Stimulated activated naive CD8-positive, alpha-beta T cell treated with anti-CD3 and anti-CD28 coated beads, Interleukin-15, Interleukin-2, amounts not matched to agents 100 U/mL and 50 U/mL, for 24 hours (primary cell): ENCODE measurements around the gene GLUL.
"Not testable (repeated sequence)": the region's sequence is repeated elsewhere in the genome, so short reads cannot be mapped to it uniquely, and the experiment has no call there.

Source experiments
- ATAC-seq: fragments of 150-1000 bp; cut with Tn5 transposase; one replicate; pipeline ENCODE4 v1.10.0; 2021
- DNase-seq: peaks from one replicate; pipeline ENCODE4 v3.0.0; 2021

Gene GLUL

GRCh38 chr1:182394055-182394775 is 2.6 kb upstream of the GLUL start:
- no peak for DNase-seq
- no peak for ATAC-seq

- ATAC-seq (peak; percentile 5), DNase-seq (peak; percentile 21)
Observed at GRCh38 chr1:182392050-182393028, 749 bp upstream of the GLUL start.

GRCh38 chr1:182391028-182391361 is 595 bp downstream of the GLUL start:
- DNase-seq (no peak), ATAC-seq (peak; percentile 4)

- no peak for ATAC-seq
- no peak for DNase-seq
Observed at GRCh38 chr1:182389619-182390047, 2.0 kb downstream of the GLUL start.

GRCh38 chr1:182388392-182389134 is 3.0 kb downstream of the GLUL start:
- DNase-seq (no peak), ATAC-seq (no peak)

DNA sequence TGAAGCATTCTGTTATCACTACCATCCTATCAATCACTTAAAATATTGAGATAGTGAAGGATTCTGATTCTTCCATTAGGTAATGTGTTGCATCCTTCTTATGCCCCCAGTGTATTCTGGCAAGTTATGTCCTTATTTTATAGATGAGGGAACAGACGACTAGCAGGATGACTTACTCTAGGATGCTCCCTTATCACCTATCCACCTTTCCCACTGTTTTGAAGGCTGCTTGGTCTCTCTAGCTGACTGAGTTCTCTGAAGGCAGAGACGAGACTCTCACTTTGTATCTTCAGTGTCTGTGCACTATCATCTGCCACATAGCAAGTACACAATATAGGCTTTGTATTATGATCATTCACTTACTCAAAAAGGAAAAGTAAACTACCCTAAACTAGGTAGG is 4.0 kb downstream of the GLUL start:
- ATAC-seq (no peak), DNase-seq (no peak)

DNA sequence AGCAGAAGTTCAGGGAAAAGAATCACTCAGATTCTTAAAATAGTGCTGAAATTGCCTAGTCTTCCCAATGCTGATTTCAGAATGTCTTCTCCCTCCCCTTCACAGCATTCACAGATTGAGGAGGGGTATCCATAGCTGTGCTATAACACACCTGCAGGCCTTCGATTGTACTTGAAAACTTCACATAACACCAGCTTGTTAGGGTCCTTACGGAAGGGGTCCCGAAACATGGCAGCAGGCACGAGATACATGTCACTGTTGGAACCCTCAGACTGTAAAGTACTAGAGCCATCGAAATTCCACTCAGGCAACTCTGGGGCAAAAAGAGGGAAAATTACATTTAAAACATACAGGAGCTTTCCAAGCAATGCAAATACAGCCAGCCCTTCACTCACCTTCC is 4.6 kb downstream of the GLUL start:
- DNase-seq (no peak), ATAC-seq (no peak)

GRCh38 chr1:182385885-182386853 is 5.4 kb downstream of the GLUL start:
- ATAC-seq (no peak), DNase-seq (no peak)

- ATAC-seq, result no peak
Observed at GRCh38 chr1:182384387-182384960, 7.1 kb downstream of the GLUL start.

DNA sequence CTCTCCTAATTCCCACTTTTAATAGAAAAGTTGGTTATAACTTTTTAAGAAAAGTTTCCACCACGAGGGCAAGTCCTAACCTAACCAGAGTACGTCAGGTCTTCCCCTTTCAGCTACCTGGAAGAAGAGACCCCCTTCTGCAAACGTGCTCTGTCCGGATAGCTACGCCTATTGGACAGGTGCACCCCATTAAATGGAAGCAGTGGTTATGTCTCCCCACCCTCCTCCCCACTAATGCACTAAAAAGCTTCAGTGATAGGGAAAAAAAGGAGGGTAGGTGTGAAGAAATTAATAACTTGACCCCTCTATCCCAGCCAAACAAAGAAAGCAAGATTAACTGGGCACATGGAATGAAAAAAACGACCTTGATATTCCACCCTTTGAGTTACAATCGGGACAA is 7.7 kb downstream of the GLUL start:
- DNase-seq (no peak), ATAC-seq (no peak)

More at GRCh38 chr1:182384387-182384960, 7.1 kb downstream of the GLUL start:
- DNase-seq, result no peak

- ATAC-seq, result no peak
Observed at GRCh38 chr1:182383037-182383661, 8.4 kb downstream of the GLUL start.

DNA sequence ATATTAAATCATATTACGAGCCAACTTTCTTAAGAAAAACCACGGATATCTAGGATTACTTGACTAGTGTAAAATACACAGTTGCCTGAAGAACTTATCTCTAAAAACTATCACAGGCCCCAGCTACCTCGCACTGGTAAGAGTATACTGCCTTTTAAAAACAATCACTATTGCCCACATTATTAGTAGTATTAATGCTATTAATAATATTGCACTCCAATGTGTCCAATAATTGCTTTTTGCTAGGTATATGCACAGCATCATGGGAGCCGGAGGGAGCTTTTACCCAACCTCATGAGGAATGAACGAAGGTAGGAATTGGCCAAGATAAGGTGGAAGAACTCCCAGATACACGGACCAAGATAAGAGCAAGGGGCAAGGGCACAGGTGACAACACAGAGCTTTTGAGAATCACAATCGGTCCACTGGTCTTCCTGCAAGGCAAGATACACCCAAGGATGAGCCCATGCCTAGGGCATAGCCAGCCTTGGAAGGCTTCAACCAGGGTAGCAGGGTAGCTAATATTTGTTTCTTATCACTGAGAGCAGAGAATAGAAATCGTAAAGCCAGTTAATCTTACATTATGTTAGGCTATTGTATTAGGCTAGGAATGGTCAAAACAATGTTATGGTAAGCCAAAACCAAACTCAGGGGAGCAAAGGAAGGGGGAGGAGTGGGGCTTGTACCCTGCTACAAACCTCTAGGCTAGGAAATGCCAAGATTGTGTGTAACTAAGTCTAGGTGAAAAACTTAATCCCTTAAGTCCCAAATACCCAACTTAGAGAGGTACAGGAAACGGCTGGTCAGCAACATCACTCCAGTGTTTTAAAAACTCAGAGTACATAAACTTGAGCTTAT is 9.4 kb downstream of the GLUL start:
- DNase-seq (no peak), ATAC-seq (no peak)

More at GRCh38 chr1:182383037-182383661, 8.4 kb downstream of the GLUL start:
- DNase-seq, result no peak

DNA sequence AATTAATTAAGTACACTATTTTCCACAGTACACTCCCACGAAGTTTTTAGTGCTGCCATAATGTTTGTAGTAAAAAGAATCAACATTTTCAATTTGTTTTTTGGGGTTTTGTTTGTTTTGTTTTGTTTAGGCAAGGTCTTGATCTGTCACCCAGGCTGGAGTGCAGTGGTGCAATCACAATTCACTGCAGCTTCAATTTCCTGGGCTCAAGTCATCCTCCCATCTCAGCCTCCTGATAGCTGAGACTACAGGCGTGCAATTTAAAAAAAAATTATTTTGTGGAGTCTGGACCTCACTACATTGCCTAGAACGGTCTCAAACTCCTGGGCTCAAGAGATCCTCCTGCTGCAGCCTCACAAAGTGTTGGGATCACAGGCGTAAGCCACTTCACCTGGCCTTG is 11.4 kb downstream of the GLUL start:
- ATAC-seq, result no peak
- no peak for DNase-seq

GRCh38 chr1:182379781-182380180 is 11.8 kb downstream of the GLUL start:
- ATAC-seq, result not testable (repeated sequence)

GRCh38 chr1:182376936-182377574 is 14.5 kb downstream of the GLUL start:
- DNase-seq (no peak), ATAC-seq (no peak)

More at GRCh38 chr1:182379781-182380180, 11.8 kb downstream of the GLUL start:
- DNase-seq, result not testable (repeated sequence)

DNA sequence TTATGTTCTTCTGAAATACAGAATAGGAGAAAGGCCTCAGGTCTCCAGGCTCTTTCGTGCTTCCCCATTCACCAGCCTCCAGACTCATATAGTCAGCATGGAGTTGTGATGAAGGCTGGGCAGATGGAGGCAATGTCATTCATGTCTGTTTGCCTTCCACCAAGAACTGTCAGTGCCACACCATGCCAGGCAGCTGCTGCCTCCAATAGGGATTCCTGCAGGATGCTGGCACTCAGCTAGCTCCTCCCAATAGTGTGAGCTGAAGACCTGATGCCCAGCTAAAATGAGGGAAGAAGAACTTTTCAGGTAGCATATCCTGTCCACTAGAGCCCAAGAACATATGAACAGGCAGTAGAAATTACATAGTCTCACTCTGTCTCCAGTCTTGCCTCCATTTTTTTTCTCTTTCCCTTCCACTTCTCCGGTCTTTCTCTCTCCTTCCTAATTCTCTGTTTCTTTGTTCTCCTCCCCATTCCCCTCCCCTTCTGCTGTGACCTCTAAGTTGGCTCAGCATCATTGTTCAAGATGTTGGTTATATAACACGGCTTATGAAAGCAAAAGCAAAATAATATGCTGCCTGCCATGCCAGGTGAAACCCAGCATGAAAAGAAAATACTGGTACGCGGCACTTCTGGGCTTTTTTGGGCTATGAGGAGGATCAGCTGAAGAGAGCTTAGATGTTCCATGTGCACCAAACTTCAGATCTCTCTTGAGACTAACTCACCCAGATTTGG is 17.3 kb downstream of the GLUL start:
- DNase-seq (no peak), ATAC-seq (no peak)

DNA sequence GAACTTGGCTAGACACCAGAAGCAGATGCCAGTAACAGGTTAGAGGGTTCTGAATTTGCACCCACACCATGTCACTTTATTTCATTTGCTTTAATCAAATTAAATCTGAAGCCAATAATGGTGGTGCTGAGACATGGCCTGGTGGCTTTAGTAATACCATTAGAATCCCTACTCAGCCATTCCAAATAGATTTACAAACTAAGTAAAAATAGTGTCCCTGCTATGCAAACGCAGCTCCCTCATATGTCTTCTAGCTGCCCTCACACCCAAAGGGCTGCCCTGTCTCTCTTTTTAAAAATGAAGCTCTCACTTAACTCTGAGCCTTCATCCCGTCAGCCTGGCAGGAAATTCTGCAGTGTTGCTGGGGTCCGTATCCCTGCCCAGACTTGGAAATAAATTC is 21.1 kb downstream of the GLUL start:
- ATAC-seq, result no peak
- no peak for DNase-seq

GRCh38 chr1:182368903-182369302 is 22.7 kb downstream of the GLUL start:
- DNase-seq (no peak), ATAC-seq (no peak)
